ENCODE measurements around the gene PRAME.

GRCh38 chr22:22521631-22522030, 37.4 kb downstream of the PRAME start:
- TF ChIP-seq CTCF (conservative IDR thresholded peaks at IDR 0.05; ENCODE audit: low read depth in 2 of 2) (no peak), EZH2 (IDR thresholded peaks at IDR 0.05; ENCODE audit: low read depth, unreplicated experiment) (no peak), REST (IDR thresholded peaks at IDR 0.05; ENCODE audit: unreplicated experiment) (no peak), POLR2AphosphoS5 (IDR thresholded peaks at IDR 0.05; ENCODE audit: low read depth) (no peak), ZNF331 (CRISPR knock-in tag; IDR thresholded peaks at IDR 0.05; ENCODE audit: low read depth) (no peak), CREB1 (CRISPR knock-in tag; IDR thresholded peaks at IDR 0.05; ENCODE audit: low read depth) (no peak), JUNB (IDR thresholded peaks at IDR 0.05; ENCODE audit: unreplicated experiment) (no peak), NANOG (IDR thresholded peaks at IDR 0.05; ENCODE audit: borderline replicate concordance) (no peak), EZH2phosphoT487 (IDR thresholded peaks at IDR 0.05; ENCODE audit: unreplicated experiment) (no peak), ZNF462 (CRISPR knock-in tag; IDR thresholded peaks at IDR 0.05) (no peak), STAT1 (IDR thresholded peaks at IDR 0.05; ENCODE audit: unreplicated experiment) (no peak), ETS1 (IDR thresholded peaks at IDR 0.05) (no peak)
